Coronary artery (tissue), 2 donors: ENCODE results near the gene ALG9.
"Not testable (repeated sequence)": the region's sequence is repeated elsewhere in the genome, so short reads cannot be mapped to it uniquely, and the experiment has no call there.

Experiments
- DNase-seq: peaks from one replicate; pipeline ENCODE4 v3.0.0-alpha.2; 2017; ENCODE audit warnings: low spot score
- H3K27ac ChIP-seq, 2 donors: fragments of 200-600 bp; sonication (generic); one replicate each; pipeline ENCODE4 v1.5.1; 2016 to 2019
- H3K4me3 ChIP-seq: fragments of 200-600 bp; sonication (generic); 2 replicates; pipeline ENCODE4 v1.5.1; 2016; ENCODE audit warnings: mild to moderate bottlenecking, moderate library complexity
- TF ChIP-seq, protein P1 (sequence below): fragments of 200-600 bp; sonication (generic); IDR thresholded peaks from one replicate; pipeline ENCODE4 v1.5.1; 2019; ENCODE audit warnings: antibody characterized with exemption

The ALG9 gene

DNA sequence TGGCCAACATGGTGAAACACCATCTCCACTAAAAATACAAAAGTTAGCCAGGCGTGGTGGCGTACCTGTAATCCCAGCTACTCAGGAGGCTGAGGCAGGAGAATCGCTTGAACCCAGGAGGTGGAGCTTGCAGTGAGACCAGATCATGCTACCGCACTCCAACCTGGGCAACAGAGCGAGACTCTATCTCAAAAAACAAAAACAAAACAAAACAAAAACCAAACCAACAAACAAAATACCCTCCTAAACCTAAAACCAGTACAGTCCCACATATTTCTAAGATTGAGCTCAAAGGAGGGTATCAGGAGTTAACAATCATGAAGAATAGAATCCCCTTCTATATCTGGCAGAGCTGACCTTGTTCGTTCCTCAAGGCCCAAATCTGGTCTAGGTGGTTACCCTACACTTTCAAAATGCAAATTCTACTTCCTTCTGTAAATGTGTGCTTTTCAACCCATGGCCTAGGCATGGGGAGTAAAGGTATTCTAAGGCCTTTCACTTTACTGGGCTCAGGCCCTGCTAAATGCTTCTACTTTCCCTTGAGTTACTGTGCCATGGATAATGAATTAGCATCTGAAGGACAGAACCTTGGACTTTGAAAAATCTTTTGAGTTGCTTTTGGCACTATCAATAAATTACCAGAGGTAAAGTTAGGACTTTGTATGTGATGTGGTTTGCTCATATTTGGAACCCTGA, 94.8 kb downstream of the ALG9 start:
- no peak for DNase-seq
- TF ChIP-seq, protein P1, sequence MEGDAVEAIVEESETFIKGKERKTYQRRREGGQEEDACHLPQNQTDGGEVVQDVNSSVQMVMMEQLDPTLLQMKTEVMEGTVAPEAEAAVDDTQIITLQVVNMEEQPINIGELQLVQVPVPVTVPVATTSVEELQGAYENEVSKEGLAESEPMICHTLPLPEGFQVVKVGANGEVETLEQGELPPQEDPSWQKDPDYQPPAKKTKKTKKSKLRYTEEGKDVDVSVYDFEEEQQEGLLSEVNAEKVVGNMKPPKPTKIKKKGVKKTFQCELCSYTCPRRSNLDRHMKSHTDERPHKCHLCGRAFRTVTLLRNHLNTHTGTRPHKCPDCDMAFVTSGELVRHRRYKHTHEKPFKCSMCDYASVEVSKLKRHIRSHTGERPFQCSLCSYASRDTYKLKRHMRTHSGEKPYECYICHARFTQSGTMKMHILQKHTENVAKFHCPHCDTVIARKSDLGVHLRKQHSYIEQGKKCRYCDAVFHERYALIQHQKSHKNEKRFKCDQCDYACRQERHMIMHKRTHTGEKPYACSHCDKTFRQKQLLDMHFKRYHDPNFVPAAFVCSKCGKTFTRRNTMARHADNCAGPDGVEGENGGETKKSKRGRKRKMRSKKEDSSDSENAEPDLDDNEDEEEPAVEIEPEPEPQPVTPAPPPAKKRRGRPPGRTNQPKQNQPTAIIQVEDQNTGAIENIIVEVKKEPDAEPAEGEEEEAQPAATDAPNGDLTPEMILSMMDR, result no peak
- Histone ChIP-seq H3K4me3 (no peak overlapping the region), H3K27ac (no peak overlapping the region)

- TF ChIP-seq, protein P1, result no peak
- Histone ChIP-seq H3K4me3 (no peak overlapping the region), H3K27ac (peak overlapping the region; percentile 57 to 79)
- peak; percentile 78 for DNase-seq
Measured at GRCh38 chr11:111774955-111775710, 96.2 kb downstream of the ALG9 start.

DNA sequence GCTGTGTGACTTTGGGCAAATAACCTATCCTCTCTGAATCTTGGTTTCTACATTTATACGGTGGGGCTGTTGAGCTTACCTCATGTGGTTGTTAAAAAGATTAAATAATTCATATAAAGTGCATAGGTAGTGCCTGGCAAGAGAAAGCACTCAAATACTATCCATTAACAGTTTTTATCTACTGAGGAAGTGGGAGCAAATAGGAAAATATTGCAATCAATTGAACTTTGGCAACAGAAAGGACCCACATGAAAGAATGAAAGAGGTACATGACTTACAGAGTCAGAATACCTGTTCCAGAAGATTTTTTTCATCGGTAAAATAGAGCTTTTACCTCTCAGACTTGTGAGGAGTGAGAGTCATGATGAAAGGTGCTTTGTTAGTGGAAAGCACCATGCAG, 98.8 kb downstream of the ALG9 start:
- TF ChIP-seq, protein P1, result no peak
- no peak overlapping the region for H3K4me3 ChIP-seq
- DNase-seq, result no peak
- no peak overlapping the region for H3K27ac ChIP-seq

DNA sequence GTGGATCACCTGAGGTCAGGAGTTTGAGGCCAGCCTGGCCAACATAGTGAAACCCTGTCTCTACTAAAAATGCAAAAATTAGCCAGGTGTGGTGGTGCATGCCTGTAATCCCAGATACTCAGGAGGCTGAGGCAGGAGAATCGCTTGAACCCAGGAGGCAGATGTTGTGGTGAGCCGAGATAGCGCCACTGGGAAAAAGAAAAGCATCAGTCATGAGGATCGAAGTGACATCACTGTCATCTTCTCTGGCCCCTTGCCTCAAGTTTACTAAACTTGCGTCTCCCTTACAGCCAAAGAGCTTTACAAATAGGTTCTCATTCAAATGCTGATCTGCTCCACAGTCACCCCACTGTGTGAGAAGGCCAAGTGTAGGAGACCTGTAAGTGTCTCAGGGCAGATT, 100.2 kb downstream of the ALG9 start:
- not testable (repeated sequence) for H3K4me3 ChIP-seq, DNase-seq, H3K27ac ChIP-seq

- no peak for DNase-seq
- Histone ChIP-seq H3K4me3 (no peak overlapping the region), H3K27ac (no peak overlapping the region)
- TF ChIP-seq, protein P1, result no peak
Measured at GRCh38 chr11:111770581-111771134, 100.7 kb downstream of the ALG9 start.

- TF ChIP-seq, protein P1, result no peak
- peak overlapping the region; percentile 92 to 95 for H3K27ac ChIP-seq
- DNase-seq, result no peak
Measured at GRCh38 chr11:111766834-111767142, 104.6 kb downstream of the ALG9 start.

DNA sequence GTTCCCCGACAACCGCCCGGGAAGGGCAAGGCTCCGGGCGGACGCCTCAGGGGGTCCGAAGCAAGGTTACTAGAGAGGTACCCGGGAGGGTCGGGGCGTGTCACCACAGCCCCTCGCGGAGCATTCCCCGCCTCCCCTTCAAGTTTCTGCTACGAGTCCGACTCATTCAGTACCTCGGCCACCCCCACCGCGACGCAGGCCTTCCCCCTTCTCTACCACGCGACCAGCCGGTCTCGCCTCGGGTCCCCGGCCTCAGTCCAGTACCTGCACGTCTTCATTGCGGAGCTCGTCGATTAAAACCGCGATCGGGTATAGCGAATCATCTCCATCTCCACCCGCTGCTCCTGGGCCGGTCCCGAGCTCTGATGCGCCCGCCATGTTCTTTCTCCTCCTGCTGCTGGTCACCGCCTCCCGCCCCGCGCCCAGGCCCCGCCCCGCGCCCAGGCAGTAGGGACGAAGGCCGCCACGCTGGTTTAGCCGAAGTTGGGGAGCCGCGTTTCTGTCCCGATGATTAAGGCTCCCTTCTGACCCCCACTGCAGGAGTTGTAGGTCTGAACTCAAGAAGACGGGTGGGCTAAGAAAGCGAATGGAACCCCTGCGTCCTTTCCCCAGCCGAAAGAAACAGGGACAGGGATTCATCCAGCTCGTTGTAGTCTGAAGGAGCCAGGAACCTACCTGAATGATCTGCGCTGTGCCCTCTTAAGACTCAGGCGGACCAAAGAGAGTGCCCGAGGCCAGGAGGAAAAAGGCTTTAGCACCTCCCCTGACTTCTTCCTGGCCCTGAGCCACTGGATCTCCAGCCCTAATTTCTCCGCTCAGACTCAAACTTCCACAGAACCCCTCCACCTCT, 105.2 kb downstream of the ALG9 start, which contains the start of gene PPP2R1B:
TSS of gene PPP2R1B (minus strand) at position 406 of the 850 bp plus-strand sequence. CDS start at position 378, 28 bp downstream.
- DNase-seq, result peak; percentile 90
- peak within 1 kb of the TSS; percentile 92 to 95 for H3K27ac ChIP-seq
- TF ChIP-seq, protein P1, result no peak
- peak within 1 kb of the TSS; percentile 93 for H3K4me3 ChIP-seq

More at GRCh38 chr11:111766834-111767142, 104.6 kb downstream of the ALG9 start:
- H3K4me3 ChIP-seq, result peak overlapping the region; percentile 93
